OCI-LY1 (cell line): Measurements from ENCODE around the gene BET1.

ENCODE experiments used
- EZH2 ChIP-seq: fragments of 200-600 bp; sonication (generic), shearing (Covaris generic); IDR thresholded peaks from 2 replicates; pipeline ENCODE4 v1.8.0; 2017; ENCODE audit warnings: borderline replicate concordance, mixed run types, mild to moderate bottlenecking, antibody characterized with exemption, low read length, moderate library complexity, mixed read lengths
- TF ChIP-seq, protein P1 (sequence below): fragments of 200-600 bp; sonication (generic), shearing (Covaris generic); IDR thresholded peaks from 2 replicates; pipeline ENCODE4 v1.5.1; 2017; ENCODE audit warnings: mild to moderate bottlenecking, antibody characterized with exemption, low read length, moderate library complexity, mixed read lengths

DNA sequence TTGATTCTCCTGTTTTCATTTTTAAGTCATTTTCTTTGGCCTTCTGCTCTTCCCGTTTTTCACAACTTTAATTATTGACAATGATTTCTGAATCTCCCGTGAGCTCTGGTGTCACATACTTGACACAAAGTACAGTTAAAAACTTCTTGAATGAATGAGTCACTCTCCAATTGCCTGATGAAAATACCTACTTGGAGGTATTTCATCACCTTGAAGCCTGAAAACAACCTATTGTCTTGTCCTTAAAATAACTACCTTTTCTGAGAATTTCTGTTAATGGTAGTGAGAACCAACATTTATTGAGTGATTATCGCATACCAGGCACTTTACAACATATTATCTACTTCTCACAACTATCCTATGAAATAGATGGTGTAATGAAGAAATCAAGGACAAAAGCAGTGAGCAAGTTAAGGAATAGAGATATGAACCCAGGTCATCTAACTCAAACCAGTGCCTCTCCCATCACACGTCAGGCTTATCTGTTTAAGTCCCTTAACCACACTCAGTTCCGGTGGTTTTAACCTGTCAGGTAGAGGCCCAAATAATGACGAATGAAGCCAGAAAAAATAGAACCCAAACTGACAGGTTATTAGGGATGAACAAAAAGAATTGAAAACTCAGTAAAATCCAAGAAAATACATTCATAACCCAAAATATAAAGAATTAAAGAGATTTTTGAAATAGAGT, 11.6 kb downstream of the BET1 start:
- TF ChIP-seq, protein P1, sequence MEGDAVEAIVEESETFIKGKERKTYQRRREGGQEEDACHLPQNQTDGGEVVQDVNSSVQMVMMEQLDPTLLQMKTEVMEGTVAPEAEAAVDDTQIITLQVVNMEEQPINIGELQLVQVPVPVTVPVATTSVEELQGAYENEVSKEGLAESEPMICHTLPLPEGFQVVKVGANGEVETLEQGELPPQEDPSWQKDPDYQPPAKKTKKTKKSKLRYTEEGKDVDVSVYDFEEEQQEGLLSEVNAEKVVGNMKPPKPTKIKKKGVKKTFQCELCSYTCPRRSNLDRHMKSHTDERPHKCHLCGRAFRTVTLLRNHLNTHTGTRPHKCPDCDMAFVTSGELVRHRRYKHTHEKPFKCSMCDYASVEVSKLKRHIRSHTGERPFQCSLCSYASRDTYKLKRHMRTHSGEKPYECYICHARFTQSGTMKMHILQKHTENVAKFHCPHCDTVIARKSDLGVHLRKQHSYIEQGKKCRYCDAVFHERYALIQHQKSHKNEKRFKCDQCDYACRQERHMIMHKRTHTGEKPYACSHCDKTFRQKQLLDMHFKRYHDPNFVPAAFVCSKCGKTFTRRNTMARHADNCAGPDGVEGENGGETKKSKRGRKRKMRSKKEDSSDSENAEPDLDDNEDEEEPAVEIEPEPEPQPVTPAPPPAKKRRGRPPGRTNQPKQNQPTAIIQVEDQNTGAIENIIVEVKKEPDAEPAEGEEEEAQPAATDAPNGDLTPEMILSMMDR = no peak
- no peak for TF ChIP-seq EZH2
